ENCODE measurements around the gene SEPTIN7. TPM values are rescaled to one million over a fixed set of nuclear protein-coding genes. Genes with fewer than 3 reads are reported as not detected.

The SEPTIN7 gene
- total and polyA plus RNA-seq, 10 donors, result 184 to 243 (median 216) TPM

GRCh38 chr7:35780070-35780469 lies 20.8 kb upstream of the SEPTIN7 start:
- H3K27me3 ChIP-seq (replicated peaks in 1 of 7), result no peaks in the 10 kb centered on the region
- 72 to 96% (median 92%) methylated on average over 1 of the region's 1 CpG for WGBS, 5 donors
- no peaks in the 10 kb centered on the region for H3K9me3 ChIP-seq
- no peak overlapping the region for H3K27ac ChIP-seq
- H3K4me3 ChIP-seq, result no peak overlapping the region
- TF ChIP-seq POLR2A (IDR thresholded peaks at IDR 0.05) (no peak), POLR2AphosphoS5 (IDR thresholded peaks at IDR 0.05) (no peak), CTCF (IDR thresholded peaks at IDR 0.05 in 8 of 11, conservative IDR thresholded peaks at IDR 0.05 in 3 of 11) (no peak)
- H3K36me3 ChIP-seq, result no peaks in the 10 kb centered on the region
- DNase-seq, result no peak
- H3K4me1 ChIP-seq, result peaks cover 0 to 3% (median 0%) of the 10 kb centered on the region in 6 donors
- intact Hi-C loops (cut with DNase I; ENCODE audit: low total_unique reads), result no loop called here

GRCh38 chr7:35781200-35781701 lies 19.6 kb upstream of the SEPTIN7 start:
- intact Hi-C loops (cut with DNase I; ENCODE audit: low total_unique reads), result no loop called here
- 86 to 97% (median 91%) methylated on average over 3 of the region's 3 CpGs for WGBS, 5 donors
- no peak for TF ChIP-seq POLR2AphosphoS5 (IDR thresholded peaks at IDR 0.05)
- TF ChIP-seq CTCF (IDR thresholded peaks at IDR 0.05 in 8 of 11, conservative IDR thresholded peaks at IDR 0.05 in 3 of 11), result no peak
- no peak for TF ChIP-seq POLR2A (IDR thresholded peaks at IDR 0.05)
- DNase-seq, result no peak
- no peak overlapping the region for H3K27ac ChIP-seq
- no peaks in the 10 kb centered on the region for H3K9me3 ChIP-seq
- no peaks in the 10 kb centered on the region for H3K27me3 ChIP-seq (replicated peaks in 1 of 7)
- no peak overlapping the region for H3K4me3 ChIP-seq
- peaks cover 0 to 4% (median 0%) of the 10 kb centered on the region in 6 donors for H3K4me1 ChIP-seq
- no peaks in the 10 kb centered on the region for H3K36me3 ChIP-seq

GRCh38 chr7:35781767-35782515 lies 18.9 kb upstream of the SEPTIN7 start:
- Histone ChIP-seq H3K27ac (no peak overlapping the region), H3K27me3 (replicated peaks in 1 of 7) (no peaks in the 10 kb centered on the region), H3K36me3 (no peaks in the 10 kb centered on the region), H3K4me3 (no peak overlapping the region), H3K4me1 (peaks cover 0 to 4% (median 0%) of the 10 kb centered on the region in 6 donors), H3K9me3 (no peaks in the 10 kb centered on the region)
- intact Hi-C loops (cut with DNase I; ENCODE audit: low total_unique reads), result no loop called here
- DNase-seq, result no peak
- TF ChIP-seq CTCF (IDR thresholded peaks at IDR 0.05 in 8 of 11, conservative IDR thresholded peaks at IDR 0.05 in 3 of 11) (no peak), POLR2AphosphoS5 (IDR thresholded peaks at IDR 0.05) (no peak), POLR2A (IDR thresholded peaks at IDR 0.05) (no peak)
- 90 to 97% (median 92%) methylated on average over 9 of the region's 9 CpGs for WGBS, 5 donors

- DNase-seq, result no peak
- 66 to 82% (median 74%) methylated on average over 3 of the region's 3 CpGs for WGBS, 5 donors
Measured at GRCh38 chr7:35784332-35784731, 16.5 kb upstream of the SEPTIN7 start.

More at GRCh38 chr7:35784332-35784731, 16.5 kb upstream of the SEPTIN7 start:
- intact Hi-C loops (cut with DNase I; ENCODE audit: low total_unique reads), result no loop called here
- no peak overlapping the region for H3K4me3 ChIP-seq
- no peaks in the 10 kb centered on the region for H3K27me3 ChIP-seq (replicated peaks in 1 of 7)
- H3K27ac ChIP-seq, result no peak overlapping the region
- no peaks in the 10 kb centered on the region for H3K36me3 ChIP-seq
- H3K9me3 ChIP-seq, result peaks cover 0 to 7% (median under 1%) of the 10 kb centered on the region in 8 donors
- peaks cover 0 to 4% (median 0%) of the 10 kb centered on the region in 6 donors for H3K4me1 ChIP-seq
- TF ChIP-seq POLR2A (IDR thresholded peaks at IDR 0.05) (no peak), POLR2AphosphoS5 (IDR thresholded peaks at IDR 0.05) (peak in 1 of 3 donors; percentile 66)

All from spleen (tissue), 11 donors.